GM19324 (cell line): ENCODE results near the gene RBMY1A1.
"Not testable (repeated sequence)": the region's sequence is repeated elsewhere in the genome, so short reads cannot be mapped to it uniquely, and the experiment has no call there.

Experiments
- ATAC-seq: cut with Tn5 transposase; IDR thresholded peaks from one replicate; pipeline ENCODE4 v1.9.1; 2021; ENCODE audit warnings: mild to moderate bottlenecking, moderate library complexity; ENCODE audit not compliant: unreplicated experiment, low FRiP score

RBMY1A1 gene

GRCh38 chrY:21534579-21534978, at the start of gene RBMY1A1:
RBMY1A1 (plus strand) TSS chrY:21534879; CDS start chrY:21536892, 2,013 bp downstream.
- ATAC-seq = not testable (repeated sequence)

- not testable (repeated sequence) for ATAC-seq
These were observed 23.6 kb upstream of the RBMY1A1 start, which contains the start of gene RBMY1B for GRCh38 chrY:21511038-21511437. RBMY1B (plus strand) TSS chrY:21511338; CDS start chrY:21513351, 2,013 bp downstream.

- not testable (repeated sequence) for ATAC-seq
These were observed 24.8 kb downstream of the RBMY1A1 start for GRCh38 chrY:21559316-21559984.

GRCh38 chrY:21585449-21585848, 50.8 kb downstream of the RBMY1A1 start:
- ATAC-seq = no peak

GRCh38 chrY:21586454-21586853, 51.8 kb downstream of the RBMY1A1 start:
- ATAC-seq = not testable (repeated sequence)

- no peak for ATAC-seq
These were observed 57.4 kb downstream of the RBMY1A1 start for GRCh38 chrY:21592059-21592458.

GRCh38 chrY:21596287-21596686, 61.6 kb downstream of the RBMY1A1 start:
- not testable (repeated sequence) for ATAC-seq
